Heart right ventricle (tissue), 16 donors: ENCODE data around the gene CSTPP1. TPM values are rescaled to one million over a fixed set of nuclear protein-coding genes. Genes with fewer than 3 reads are reported as not detected.

Source experiments
- ATAC-seq, 8 donors: fragments of 200-7000 bp; cut with Tn5 transposase; one replicate each; pipeline ENCODE4 v1.9.1; 2020; ENCODE audit warnings: mild to moderate bottlenecking in 8 of 8, moderate library complexity in 8 of 8, moderate number of reproducible peaks in 1 of 8
- DNase-seq, 2 donors: peaks; one replicate each; pipeline ENCODE4 v3.0.0-alpha.2; 2020
- H3K27ac ChIP-seq, 10 donors: fragments of 200-600 bp; sonication (generic) in 2 of 10; one replicate each; pipeline versions ENCODE4 v1.5.0 to v1.8.0; 2020 to 2022; ENCODE audit warnings: mild to moderate bottlenecking in 3 of 10
- H3K27me3 ChIP-seq, 7 donors: fragments of 200-600 bp; one replicate each; pipeline ENCODE4 v1.8.0; 2021 to 2022; ENCODE audit warnings: mild to moderate bottlenecking in 2 of 7
- H3K36me3 ChIP-seq, 9 donors: fragments of 200-600 bp; sonication (generic) in 1 of 9; one replicate each; pipeline versions ENCODE4 v1.5.0 to v1.8.0; 2020 to 2022; ENCODE audit warnings: mild to moderate bottlenecking in 2 of 9
- H3K4me1 ChIP-seq, 9 donors: fragments of 200-600 bp; sonication (generic) in 1 of 9; one replicate each; pipeline versions ENCODE4 v1.5.0 to v1.8.0; 2020 to 2022; ENCODE audit warnings: mild to moderate bottlenecking in 4 of 9
- H3K4me3 ChIP-seq, 10 donors: fragments of 200-600 bp; sonication (generic) in 2 of 10; one replicate each; pipeline versions ENCODE4 v1.5.0 to v1.8.0; 2020 to 2022; ENCODE audit warnings: mild to moderate bottlenecking in 7 of 10, moderate library complexity in 2 of 10
- H3K9me3 ChIP-seq, 11 donors: fragments of 200-600 bp in 10 of 11; sonication (generic) in 2 of 11; one replicate each; pipeline versions ENCODE4 v1.5.0 to v1.8.0; 2013 to 2022; ENCODE audit warnings: mild to moderate bottlenecking in 2 of 11, control low read depth in 1 of 11, moderate library complexity in 1 of 11
- CTCF ChIP-seq, 9 donors: fragments of 200-600 bp; sonication (generic) in 2 of 9; IDR thresholded peaks; one replicate each; pipeline versions ENCODE4 v1.5.0 to v1.8.0; 2021 to 2022; ENCODE audit warnings: antibody characterized with exemption in 9 of 9, mild to moderate bottlenecking in 5 of 9, moderate library complexity in 1 of 9
- WGBS, 2 donors: extraction: QIAGEN DNeasy Blood & Tissue Kit; methylation state at CpG; one replicate each; pipeline ENCODE4 v1.1.7; 2013; ENCODE audit warnings: inconsistent platforms in 1 of 2; 5-methylcytosine and 5-hydroxymethylcytosine counted together
- intact Hi-C, 10 donors: fragments of 100-400 bp; cut with DNase I; formaldehyde crosslinking; loops; one replicate each; pipeline versions ENCODE4 v1.11.1 to v1.14.2; 2022
- polyA plus RNA-seq, 2 donors: library from polyadenylated mRNA; stranded (reverse); fragments of 200-250 nt; gene quantifications; one replicate each; pipeline ENCODE4 v1.2.3, GENCODE V29; 2013
- total RNA-seq, 10 donors: library from RNA; stranded (reverse); fragmentation: NEBNext Ultra II Directional in 3 of 10; extraction: Animal tissue kit (Norgen Biotek cat#: 25700) in 3 of 10; gene quantifications; one replicate each; pipeline versions ENCODE4 v1.2.1 to v1.2.4, GENCODE V29; 2021 to 2023
- donor health status: Arrhythmogenic right ventricular cardiomyopathy.
- donor health status: ischemic (EF 13 %, LVEDD 7.1; RV severe dilation, severe dysfunction).
- donor health status: healthy with polysubstance abuse.
- donor health status: DM: no; HTN: yes; CAD: no.
- donor health status: DM: no; HTN: no; CAD: no.
- donor health status: ischemic (EF 25% LVEDD 6.9; RV normal size, moderate dysfunction).
- donor health status: ischemic (EF 25% LVEDD 5.7; RV mildly dilated, moderate dysfunction).
- donor health status: healthy.
- donor health status: DM: yes; HTN: yes; CAD: no.
- donor health status: Ischemic cardiomyopathy.
- donor health status: ischemic (EF 35%, LVEDD 5.7; RV mildly dilated, moderate dysfunction).
- donor health status: nonischemic (EF 11% LVEDD 7.7; RV severe dilation, severe dysfunction).
- donor health status: DM: yes; HTN: yes; CAD: no.
- donor health status: PGD.
- donor health status: ischemic (EF 29% LVEDD 5.4; RV normal size, mild dysfunction).
- donor health status: nonischemic (EF 23%, LVEDD 6.1; RV moderate dilation, normal function).

CSTPP1 gene
- total and polyA plus RNA-seq, 12 donors = 10.2 to 26.7 (median 16.7) TPM

- H3K9me3 ChIP-seq = no peaks in the 10 kb centered on the region
- TF ChIP-seq CTCF (IDR thresholded peaks at IDR 0.05) = no peak
- DNase-seq = no peak
- no peak for ATAC-seq
- no peak overlapping the region for H3K27ac ChIP-seq
- H3K4me3 ChIP-seq = no peak overlapping the region
- WGBS, 2 donors = 74 to 84% methylated on average over 2 of the region's 2 CpGs
- H3K36me3 ChIP-seq = no peaks in the 10 kb centered on the region
- no peaks in the 10 kb centered on the region for H3K27me3 ChIP-seq
- peaks cover 0 to 7% (median 0%) of the 10 kb centered on the region in 9 donors for H3K4me1 ChIP-seq
- intact Hi-C loops = loop anchor here in 1 of 10 donors (10.0 kb wide), 1 partner anchor 1592 kb away; no protein-coding TSS in a partner anchor
These were observed 190.7 kb downstream of the CSTPP1 start for GRCh38 chr11:47127213-47127612.

- Histone ChIP-seq H3K4me3 (no peak overlapping the region), H3K27me3 (no peaks in the 10 kb centered on the region), H3K27ac (no peak overlapping the region), H3K36me3 (no peaks in the 10 kb centered on the region), H3K4me1 (peaks cover 0 to 16% (median 0%) of the 10 kb centered on the region in 9 donors), H3K9me3 (no peaks in the 10 kb centered on the region)
- DNase-seq (peak in 1 of 2 donors; percentile 11), ATAC-seq (peak in 1 of 8 donors; percentile 45)
- intact Hi-C loops = loop anchor here in 1 of 10 donors (10.0 kb wide), 1 partner anchor 126 kb away; no protein-coding TSS in a partner anchor
- 48 to 67% methylated on average over 3 of the region's 3 CpGs for WGBS, 2 donors
- no peak for TF ChIP-seq CTCF (IDR thresholded peaks at IDR 0.05)
These were observed 194.0 kb downstream of the CSTPP1 start for GRCh38 chr11:47130543-47130942.

GRCh38 chr11:47131136-47131535 lies 194.6 kb downstream of the CSTPP1 start:
- H3K9me3 ChIP-seq = no peaks in the 10 kb centered on the region
- 92 to 95% methylated on average over 2 of the region's 2 CpGs for WGBS, 2 donors
- H3K4me3 ChIP-seq = no peak overlapping the region
- no peak for TF ChIP-seq CTCF (IDR thresholded peaks at IDR 0.05)
- no peak for DNase-seq
- intact Hi-C loops = loop anchor here in 1 of 10 donors (10.0 kb wide), 1 partner anchor 126 kb away; no protein-coding TSS in a partner anchor
- H3K36me3 ChIP-seq = no peaks in the 10 kb centered on the region
- H3K27ac ChIP-seq = no peak overlapping the region
- peaks cover 0 to 16% (median 0%) of the 10 kb centered on the region in 9 donors for H3K4me1 ChIP-seq
- H3K27me3 ChIP-seq = no peaks in the 10 kb centered on the region
- no peak for ATAC-seq

- intact Hi-C loops = loop anchor here in 1 of 10 donors (10.0 kb wide), 1 partner anchor 128 kb away; no protein-coding TSS in a partner anchor
- peaks cover 0 to 8% (median 0%) of the 10 kb centered on the region in 9 donors for H3K36me3 ChIP-seq
These were observed 195.9 kb downstream of the CSTPP1 start for GRCh38 chr11:47132490-47132889.

More at GRCh38 chr11:47132490-47132889, 195.9 kb downstream of the CSTPP1 start:
- H3K4me1 ChIP-seq = peaks cover 0 to 16% (median 0%) of the 10 kb centered on the region in 9 donors
- no peak for TF ChIP-seq CTCF (IDR thresholded peaks at IDR 0.05)
- H3K27me3 ChIP-seq = no peaks in the 10 kb centered on the region
- H3K9me3 ChIP-seq = no peaks in the 10 kb centered on the region
- no peak overlapping the region for H3K4me3 ChIP-seq
- no peak for DNase-seq
- H3K27ac ChIP-seq = no peak overlapping the region
- ATAC-seq = no peak
